Renal pelvis (tissue), 4 donors: ENCODE results near the gene PRKN. TPM values are rescaled to one million over a fixed set of nuclear protein-coding genes. Genes with fewer than 3 reads are reported as not detected.
A peak's percentile ranks its signal among the peaks of the same experiment; 100 is the strongest.
"Not testable (repeated sequence)": the region's sequence is repeated elsewhere in the genome, so short reads cannot be mapped to it uniquely, and the experiment has no call there.

Experiments used
- DNase-seq: peaks from one replicate; pipeline ENCODE4 v3.0.0-alpha.2; 2013
- polyA plus RNA-seq, 3 donors: library from polyadenylated mRNA; unstranded; fragments of 120-200 nt; gene quantifications; one replicate each; pipeline ENCODE4 v1.2.1, GENCODE V29; 2013; ENCODE audit not compliant: insufficient read length in 3 of 3

Gene PRKN
- polyA plus RNA-seq, 3 donors, result 8.0 to 12.0 (median 9.9) TPM

DNA sequence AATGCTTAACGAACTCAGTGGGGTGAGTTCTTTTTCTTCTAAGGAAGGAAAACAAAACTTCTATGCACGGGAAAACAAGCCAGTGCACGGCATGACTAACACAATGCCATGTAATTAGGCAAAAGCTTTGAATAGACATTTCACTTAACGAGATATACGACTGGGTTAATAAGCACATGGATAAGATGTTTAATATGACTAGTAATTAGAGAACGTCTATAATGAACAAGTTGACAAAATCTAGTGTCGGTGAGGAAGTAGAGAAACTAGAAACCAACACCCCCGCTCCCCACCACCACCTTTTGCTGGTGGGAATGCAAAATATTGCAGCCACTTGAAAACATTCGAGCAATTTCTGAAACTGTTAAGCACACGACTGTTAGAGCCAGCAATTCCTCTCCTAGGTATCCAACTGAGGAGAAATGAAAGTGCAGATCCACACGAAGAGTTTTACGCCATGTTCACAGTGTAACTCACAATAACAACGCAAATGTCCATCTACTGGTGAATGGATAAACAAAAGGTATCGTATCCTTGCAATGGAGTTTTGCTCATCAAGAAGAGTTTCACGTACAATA lies 808.8 kb downstream of the PRKN start:
- DNase-seq, result no peak

DNA sequence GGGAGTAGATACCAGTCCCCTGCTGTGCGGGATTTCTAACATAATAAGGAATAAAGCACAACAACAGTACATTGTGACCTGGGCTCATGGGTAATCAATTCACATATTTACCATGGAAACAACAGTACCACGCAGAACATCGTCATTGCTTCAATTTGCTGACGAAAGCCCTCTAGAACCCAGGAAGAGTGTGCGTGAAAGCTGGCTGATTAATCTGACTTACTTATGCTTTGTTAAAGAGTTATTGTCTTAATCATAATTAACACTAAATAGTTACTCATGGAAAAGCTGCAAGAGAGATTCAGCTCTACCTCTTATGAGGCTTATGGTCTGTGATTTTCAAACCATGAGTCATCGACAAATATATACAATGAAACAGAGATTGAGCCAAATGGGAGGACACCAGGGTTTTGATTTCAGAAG lies 809.4 kb downstream of the PRKN start:
- DNase-seq, result no peak

DNA sequence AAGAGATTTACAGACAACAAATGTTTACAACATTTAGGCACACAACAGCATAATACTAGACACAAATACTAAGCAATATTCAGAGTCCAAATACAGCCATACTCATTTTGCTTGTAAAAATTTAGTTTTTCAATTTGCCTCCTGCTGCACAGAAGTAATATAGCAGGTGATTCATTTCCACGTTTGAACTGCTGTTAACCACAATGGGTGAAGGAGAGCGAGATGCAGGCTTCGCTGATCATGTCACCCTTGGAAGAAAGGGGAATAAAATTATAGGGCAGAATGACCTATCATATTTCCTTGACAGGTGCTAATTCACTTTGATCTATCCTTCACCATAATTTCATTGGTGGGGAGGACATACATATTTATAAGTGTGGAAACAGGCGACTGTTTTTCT lies 809.9 kb downstream of the PRKN start:
- no peak for DNase-seq

DNA sequence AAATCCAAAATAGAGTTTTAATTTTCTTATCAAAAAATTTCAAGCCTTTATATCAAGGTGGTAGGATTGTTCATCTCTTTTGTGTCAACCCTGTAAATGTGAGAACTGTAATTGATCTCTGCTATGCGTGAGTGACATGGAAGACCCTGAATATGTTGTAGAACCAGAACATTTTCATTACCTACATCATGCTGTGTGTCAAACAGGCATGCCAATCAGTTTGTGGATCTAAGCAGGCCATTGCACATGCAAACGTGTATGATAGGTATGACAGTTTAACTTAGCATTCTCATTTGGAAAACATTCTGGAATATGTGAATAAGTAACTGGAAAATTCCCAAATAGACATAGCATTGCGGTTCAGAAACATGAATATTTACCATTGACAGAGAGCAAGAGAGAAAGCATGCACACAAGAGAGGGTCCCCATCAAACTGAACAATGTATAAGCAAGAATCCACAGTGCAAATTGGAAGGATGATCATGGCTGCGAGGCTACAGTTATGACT lies 812.1 kb downstream of the PRKN start:
- DNase-seq, result no peak

DNA sequence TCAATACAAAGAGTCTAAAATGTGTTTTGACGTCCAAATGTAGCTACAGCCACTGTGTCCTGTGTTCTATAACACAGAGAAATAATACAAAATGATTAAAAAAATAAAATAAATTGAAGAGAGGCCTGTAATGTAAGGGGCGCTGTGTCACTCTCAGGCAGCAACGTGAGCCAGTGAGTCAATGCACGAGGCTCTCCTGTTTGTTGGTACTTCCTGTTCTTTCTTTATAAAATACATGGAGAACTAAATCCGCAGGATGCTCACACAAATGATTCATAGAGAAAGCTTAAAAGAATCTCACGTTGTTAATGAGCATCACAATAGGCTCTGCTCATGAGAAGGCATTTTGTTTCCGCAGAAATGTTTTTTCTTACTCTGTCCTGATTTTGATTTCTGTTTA lies 818.7 kb downstream of the PRKN start:
- no peak for DNase-seq

DNA sequence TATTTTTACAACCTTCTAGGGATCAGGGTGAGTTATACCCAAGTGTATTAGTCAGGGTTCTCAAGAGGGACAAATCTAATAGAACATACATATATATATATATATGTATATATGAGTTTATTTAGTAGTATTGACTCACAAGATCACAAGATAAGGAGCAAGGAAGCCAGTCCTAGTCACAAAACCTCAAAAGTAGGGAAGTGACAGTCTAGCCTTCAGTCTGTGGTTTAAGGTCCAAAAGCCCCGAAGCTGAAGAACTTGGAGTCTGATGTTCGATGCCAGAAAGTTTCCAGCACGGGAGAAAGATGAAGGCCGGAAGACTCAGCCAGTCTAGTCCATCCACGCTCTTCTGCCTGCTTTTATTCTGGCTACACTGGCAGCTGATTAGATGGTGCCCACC lies 821.0 kb downstream of the PRKN start:
- no peak for DNase-seq

DNA sequence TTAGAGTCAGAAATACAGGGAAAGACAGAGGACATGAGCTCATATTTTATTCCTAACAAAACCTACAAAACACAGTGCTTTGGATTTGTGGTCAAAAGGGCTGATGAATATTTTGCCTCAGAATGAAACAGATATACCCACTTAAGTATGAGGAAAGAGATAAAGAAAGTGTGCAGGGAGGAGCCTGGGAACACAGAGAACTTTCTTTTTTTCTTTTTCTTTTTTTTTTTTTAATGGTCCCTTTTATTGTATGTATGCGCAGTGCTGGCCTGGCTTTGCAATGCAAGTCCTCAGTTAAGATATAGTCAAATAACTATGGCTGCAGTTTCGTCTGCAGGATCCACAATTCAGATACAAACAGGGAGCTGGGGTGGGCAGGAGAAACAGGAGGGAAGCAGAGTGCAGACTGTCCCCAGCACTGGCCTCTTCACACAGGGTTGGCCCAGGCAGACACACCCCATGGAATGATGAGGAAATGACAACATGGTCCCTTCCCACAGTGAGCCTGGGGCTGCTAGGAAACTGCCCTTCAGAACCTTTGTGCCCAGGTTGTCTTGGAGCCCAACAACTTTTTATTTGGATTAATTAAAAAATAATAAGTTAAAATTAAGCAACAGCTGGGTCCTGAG lies 823.9 kb downstream of the PRKN start:
- DNase-seq, result no peak

DNA sequence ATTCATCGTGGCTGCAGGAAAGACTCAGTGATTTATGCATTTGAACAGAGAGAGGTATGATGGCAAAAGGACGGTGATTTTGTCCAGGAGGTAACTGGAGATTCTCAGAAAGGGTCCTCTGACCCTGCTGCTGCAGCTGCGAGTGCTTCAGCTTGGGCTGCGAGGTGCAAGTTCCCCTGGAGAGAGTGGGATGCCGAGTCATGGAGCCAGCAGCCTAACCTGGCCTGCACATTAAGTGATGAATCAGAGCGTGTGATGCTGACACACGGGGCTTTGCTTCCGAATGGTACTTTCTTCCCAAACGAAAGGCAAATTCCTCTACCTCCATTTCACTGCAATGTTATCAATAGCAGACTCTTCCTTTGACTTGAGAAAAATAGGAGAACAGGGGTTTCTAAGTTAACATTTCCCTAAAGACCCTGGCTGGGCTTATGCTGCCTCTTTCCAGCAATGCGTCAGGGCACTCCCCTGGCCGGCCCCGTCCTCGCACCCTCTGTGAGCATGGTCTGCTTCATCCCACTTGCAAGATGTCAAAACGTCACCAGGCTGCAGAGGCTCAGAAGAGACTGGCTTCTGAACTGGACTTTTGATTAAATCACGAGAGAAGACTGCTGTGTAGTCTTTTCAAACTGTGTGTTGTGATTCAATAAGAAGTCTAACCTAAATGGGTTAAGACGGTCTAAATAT lies 825.7 kb downstream of the PRKN start:
- DNase-seq, result no peak

DNA sequence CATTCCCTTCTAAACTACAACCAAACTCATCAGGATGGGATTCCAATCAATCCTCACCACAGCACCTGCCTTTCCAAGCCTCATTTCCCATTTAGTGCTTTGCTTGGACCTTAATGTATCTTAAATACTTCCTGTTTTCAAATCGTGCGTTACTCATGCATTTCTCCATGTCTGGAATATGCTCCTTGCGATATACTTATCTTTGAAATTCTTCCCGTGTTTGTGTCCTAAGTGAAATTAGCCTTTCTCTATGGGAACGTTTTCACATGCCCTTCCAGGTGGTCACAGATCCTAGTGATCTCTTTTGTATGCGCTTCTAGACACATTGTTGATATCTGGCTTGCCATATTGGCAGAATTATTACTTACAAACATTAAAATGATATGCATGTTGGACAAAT lies 833.1 kb downstream of the PRKN start:
- DNase-seq, result no peak

DNA sequence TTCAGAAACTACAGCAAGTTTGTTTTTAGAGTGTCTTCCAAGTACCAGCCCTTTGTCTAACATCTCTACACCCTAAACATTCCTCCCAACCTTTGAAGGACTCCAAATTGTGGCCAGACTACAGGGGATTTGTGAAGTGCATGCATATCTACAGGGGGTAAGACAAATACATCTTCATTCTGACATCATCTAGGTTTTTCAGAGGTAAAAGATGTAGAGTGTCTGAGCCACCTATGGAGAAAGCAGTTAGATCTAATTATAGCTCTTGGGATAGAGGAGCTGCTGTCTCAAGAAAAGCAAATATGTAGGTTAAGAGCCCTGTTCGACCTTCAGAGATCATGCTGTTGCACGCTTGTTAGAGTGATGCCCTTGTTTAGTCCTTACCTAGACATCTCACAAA lies 836.0 kb downstream of the PRKN start:
- no peak for DNase-seq

DNA sequence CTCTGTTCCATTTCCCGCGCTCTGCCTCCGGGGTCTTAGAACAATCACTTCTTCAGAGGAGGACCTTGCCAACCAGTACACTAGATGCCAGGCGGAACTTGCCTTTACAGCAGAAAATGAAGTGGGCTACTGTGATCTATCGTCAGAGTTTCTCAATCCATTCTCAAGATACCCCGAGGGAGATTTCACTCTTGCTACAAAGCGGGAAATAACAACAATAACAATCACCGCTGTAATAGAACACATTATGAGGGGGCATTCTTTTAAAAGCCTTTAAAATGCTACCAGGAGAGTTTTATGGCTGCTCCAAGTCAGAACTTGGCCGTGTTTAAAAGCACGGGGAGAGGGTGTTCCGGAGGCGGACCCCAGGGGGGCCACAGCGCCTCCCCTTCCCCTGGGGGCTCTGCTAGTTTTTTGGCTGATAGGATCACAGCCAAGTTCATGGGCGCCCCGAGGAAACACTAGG lies 836.7 kb downstream of the PRKN start:
- DNase-seq, result peak; percentile 19

DNA sequence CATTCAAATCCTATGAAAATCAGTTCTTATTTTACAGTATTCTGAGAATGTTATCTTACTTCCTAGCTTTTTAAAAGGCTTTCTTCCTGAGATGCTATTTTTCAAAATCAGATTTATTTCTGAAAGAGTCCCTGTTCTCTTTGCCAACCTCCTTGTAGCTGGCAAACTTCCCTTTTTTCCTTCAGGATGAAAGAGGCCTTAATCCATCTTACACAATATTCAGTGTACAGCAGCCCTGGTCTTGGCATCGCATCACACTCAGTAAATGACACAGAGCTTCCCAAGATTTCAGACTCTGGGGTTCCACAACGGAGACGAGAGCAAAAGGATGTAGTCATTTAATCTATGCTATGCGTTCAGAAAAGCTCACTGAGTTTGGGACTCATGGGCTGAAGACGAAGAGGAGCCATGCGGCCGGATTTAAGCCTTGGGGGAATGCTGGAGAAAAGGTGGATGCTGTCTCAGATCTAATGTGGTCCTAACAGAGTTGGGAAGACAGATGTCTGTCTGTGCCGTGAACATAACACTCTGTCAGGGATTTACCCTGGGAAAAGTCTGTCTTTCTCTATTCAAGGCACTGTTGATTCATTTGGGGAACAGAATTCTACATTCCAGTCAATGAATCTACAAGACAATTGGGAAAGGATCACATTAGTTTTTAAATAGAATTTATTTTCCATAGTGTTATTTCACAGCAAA lies 837.3 kb downstream of the PRKN start:
- no peak for DNase-seq

DNA sequence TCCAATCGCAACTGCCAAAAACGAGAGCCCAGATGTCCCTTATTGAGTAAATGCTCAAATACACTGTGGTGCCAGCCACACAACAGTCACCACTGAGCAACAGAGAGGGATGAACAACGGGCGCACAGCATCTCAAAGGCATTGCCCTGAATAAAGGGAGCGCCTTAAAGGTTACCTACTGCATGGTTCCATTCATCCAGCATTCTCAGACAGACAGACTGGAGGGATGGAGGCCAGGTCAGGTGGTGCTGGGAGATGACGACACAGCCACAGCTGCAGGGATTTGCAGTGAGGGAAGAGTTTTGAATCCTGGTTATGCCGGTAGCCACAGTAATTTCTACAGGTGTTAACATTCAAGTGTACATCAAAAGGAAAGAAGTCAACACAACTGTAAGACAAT lies 838.2 kb downstream of the PRKN start:
- DNase-seq, result no peak

DNA sequence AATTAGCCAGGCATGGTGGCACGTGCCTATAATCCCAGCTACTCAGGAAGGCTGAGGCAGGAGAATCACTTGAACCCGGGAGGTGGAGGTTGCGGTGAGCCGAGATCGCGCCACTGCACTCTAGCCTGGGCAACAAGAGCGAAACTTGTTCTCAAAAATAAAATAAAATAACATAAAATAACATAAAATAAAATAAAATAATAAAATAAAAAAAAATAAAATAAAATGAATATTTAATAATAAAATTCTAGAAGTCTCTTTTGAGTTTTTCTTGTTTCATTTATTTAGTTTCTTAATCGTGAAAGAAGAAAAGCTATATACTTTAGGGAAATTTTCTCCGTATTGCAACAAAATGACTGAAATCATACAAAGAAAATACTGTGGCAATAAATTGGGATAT lies 841.0 kb downstream of the PRKN start:
- not testable (repeated sequence) for DNase-seq

DNA sequence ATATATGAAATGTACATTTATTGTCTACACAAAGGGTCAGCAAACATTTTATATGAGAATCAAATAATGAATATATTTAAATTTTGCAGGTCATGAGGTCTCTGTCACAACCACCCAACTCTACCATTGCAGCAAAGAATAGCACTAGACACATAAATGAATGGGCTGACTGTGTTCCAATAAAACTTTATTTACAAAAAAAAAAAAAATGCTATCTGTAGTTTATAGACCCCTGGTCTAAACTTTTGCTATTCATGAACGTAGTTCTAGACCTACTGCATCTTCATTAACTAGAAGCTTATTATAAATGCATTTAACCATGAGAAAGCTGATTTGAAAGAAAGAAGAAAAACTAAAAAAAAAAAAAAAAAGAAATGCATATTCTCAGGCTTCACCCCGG lies 842.8 kb downstream of the PRKN start:
- no peak for DNase-seq

DNA sequence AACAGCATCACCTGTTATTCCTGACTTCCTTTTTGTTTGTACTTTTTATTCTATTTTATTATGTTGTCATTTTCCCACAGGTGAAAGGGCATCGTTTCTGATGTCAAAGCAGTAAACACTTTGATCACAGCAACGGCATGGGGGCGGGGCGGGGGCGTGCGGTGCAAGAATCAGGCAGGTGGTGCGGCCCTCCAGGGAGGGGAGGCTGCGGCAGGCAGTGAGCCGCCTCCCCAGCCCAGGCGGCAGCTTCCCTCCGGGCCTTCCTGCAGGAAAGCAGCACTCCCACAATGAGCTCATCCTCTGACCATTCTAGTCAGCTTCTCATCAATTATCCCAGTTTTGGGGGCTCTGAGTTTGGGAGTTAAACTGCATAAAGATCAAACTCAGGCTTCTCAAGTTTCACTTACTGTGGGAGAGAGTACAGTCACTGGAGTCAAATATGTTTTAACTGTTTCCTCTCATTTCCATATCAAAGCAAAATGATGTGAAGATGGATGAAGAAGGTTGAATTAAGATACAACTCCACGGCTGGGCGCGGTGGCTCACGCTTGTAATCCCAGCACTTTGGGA lies 845.3 kb downstream of the PRKN start:
- peak; percentile 19 for DNase-seq

DNA sequence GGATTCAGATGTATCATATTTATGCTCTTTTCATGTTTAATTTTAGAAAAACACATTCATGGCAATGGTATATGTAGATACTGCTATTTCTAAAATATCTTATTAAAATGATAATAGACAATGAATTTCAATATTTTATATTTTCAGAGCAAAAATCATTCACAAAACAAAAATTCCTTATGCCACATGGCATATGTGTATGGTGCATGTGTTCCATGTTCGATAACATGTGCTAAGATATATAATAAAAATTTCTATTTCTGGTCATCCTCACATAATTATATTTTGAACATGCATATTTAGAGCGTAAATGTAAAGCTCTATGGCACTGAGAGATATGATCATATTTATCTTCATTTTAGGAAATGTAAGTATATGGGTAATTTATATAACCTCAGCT lies 847.5 kb downstream of the PRKN start:
- DNase-seq, result no peak

DNA sequence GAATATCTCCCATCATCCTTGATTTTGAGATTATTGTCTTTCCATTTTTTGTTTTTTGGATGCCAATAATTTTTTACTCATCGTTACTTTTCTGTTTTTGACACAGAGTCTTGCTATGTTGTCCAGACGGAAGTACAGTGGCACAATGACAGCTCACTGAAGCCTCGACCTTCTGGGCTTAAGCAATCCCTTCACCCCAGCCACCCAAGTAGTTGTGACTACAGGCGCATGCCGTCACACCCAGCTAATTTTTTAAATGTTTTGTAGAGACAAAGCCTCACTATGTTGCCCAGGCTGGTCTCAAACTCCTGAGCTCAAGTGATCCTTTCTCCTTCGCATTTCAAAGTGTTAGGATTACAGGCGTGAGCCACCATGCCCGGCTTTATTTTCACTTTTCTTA lies 851.3 kb downstream of the PRKN start:
- DNase-seq, result no peak

DNA sequence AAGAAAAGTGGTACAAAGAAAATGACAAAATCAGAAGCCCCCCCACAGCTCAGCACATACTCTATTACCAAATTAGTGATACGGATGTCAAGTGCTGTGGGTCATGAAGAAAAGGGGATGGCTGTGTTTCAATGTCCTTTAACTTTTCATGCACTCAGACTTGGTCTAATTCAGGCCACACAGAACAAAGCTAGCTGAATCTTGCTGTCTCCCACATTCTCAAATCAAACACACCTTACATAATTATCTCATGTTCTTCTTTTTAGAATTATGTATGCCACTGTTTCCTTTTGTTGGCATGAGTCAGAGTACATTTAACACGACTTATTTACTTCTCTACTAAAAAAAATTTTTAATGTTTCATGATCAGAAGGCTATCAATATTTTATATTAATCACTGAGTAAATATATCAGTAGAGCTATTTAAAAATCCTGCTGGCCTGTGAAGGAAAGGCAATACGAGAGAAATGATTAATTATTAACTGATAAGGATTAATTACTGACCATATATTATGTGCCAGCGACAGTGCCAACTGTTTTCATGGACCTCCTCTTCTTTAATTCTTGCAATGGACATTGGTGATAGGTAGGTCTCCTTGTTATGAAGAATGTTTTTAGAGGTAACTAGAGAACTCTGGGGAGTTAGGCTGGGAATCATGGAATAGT lies 857.2 kb downstream of the PRKN start:
- no peak for DNase-seq

DNA sequence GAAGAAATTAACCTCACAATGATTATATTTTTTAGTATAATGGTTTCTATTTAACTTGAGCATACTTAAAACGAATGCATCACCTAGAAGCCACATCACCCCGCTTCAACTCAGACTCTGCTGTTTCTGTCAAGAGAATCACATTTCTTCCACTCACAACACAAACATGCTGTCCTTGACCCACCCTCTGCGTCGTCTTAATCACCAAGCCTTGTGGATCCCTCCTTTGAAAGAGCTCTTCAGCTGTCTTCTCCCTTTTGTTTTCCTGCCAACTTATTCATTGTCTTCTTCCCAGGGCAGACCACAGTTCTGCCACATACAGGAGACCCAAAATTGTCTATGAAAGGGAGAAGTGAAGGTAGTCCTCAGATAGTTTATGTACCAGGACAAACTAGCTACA lies 858.1 kb downstream of the PRKN start:
- DNase-seq, result no peak

DNA sequence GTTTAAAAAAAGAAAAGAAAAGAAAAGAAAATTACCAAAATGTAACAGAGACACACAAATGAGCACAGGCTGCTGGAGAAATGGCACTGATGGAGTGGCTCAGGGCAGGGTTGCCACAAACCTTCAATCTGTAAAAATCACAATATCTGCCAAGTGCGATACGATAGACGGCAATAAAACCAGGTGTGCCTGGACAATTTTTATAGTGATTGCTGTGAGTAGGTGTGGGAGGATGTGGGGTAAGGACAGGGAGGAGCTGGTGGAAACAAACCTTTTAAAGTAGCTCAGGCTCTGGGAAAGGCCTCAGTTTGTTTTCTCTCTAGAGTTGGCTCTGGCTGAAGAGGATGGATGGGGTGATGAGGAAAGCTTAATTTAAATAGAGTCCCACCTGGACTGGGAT lies 861.0 kb downstream of the PRKN start:
- DNase-seq, result no peak

DNA sequence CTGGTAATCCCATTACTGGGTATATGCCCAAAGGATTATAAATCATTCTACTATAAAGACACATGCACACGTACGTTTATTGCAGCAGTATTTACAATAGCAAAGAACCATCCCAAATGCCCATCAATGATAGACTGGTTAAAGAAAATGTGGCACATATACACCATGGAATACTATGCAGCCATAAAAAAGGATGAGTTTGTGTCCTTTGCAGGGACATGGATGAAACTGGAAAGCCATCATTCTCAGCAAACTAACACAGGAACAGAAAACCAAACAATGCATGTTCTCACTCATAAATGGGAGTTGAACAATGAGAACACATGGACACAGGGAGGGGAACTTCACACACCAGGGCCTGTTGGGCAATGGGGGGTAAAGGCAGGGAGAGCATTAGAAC lies 866.5 kb downstream of the PRKN start:
- DNase-seq, result not testable (repeated sequence)
